HG03280 (cell line): ENCODE data around the gene BAG5.
"Not testable (repeated sequence)": the region's sequence is repeated elsewhere in the genome, so short reads cannot be mapped to it uniquely, and the experiment has no call there.

Experiments used
- ATAC-seq: cut with Tn5 transposase; IDR thresholded peaks from one replicate; pipeline ENCODE4 v1.9.1; 2021; ENCODE audit warnings: mild to moderate bottlenecking, moderate library complexity; ENCODE audit not compliant: unreplicated experiment

BAG5 gene

DNA sequence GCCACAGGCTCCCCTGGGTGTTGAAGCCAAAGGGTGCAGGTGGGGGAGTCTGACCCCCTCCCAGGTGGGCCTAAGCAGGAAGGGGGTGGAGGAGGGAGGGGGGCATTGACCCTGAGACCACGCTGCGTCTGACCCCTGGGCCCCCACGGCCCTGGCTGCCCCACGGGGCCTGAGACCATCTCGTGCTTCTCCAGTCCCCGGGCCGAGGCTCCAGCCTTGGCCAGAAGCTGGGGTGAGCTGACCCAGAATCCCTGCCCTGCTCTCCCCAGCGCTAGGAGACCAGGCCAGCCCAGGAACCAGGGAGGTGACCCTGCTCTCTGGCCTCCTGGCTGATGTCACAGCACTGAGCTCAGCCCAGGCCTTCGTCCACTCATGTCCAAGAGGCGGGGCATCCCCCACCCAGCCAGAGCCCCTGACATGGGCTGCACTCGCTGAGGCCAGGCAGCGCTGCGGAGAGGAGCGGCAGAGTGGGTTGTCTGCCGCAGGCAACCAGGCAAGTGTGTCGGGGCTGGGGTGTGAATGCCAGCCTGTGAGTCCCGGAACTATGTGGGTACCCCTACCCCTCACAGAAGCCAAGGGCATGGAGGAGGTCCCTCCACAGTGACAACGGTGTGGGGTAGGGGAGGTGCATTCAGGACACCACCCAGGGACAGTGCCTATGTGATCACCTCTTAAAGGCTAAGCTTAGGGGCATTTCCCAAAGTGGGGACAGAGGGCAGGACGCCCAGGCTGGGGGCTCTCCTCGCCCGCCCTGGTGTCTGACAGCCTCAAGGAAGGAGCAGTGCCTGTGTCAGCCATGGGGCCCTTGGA, 27.2 kb downstream of the BAG5 start:
- ATAC-seq = no peak

DNA sequence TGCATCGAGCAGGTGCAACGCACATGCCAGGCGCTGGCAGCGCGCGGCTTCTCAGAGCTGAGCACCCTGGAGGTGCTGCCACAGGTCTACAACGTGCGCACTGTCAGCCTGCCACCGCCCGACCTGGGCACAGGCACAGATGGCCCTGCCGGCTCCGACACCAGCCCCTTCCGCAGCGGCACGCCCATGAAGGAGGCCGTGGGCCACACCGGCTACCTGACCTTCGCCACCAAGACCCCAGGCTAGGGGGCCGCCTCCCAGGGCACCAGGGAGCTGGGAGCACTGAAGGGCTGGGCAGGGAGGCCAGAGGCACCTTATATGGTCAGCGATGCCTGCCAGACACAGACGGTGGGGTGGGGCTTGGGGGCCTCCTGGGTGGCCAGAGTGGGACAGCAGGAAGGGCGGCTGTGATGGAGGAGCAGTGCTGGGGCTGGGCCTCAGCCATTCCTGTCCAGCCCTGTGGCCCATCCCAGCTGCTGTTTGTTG, 27.8 kb downstream of the BAG5 start:
- ATAC-seq = no peak

DNA sequence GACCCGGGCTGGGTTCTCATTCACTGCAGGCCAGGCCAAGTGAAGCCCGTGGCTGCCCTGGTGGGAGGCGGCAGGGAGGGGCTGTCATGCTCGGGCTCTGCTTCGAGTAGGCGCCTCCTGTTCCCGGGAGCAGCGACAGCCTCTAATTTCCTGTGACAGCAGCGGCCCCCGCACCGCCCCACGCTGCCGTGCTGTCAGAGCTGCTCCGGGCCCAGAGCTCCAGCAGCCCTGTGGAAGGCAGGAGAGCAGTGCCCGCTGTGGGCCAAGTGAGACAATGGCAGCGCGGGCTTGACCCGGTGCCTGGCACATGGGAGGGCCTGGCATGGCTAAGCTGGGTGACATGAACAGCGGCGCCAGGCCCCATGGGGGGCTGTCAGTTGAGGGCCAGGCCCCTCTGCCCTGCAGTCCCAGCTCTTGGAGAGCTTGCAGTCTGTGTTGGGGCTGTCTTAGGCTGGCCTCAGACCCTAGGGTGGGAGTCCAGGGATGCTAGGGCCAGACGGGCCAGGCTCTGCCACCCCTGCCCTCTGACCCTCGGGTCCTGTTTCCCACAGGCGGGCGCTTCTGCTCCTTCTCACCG, 28.4 kb downstream of the BAG5 start:
- ATAC-seq = no peak

DNA sequence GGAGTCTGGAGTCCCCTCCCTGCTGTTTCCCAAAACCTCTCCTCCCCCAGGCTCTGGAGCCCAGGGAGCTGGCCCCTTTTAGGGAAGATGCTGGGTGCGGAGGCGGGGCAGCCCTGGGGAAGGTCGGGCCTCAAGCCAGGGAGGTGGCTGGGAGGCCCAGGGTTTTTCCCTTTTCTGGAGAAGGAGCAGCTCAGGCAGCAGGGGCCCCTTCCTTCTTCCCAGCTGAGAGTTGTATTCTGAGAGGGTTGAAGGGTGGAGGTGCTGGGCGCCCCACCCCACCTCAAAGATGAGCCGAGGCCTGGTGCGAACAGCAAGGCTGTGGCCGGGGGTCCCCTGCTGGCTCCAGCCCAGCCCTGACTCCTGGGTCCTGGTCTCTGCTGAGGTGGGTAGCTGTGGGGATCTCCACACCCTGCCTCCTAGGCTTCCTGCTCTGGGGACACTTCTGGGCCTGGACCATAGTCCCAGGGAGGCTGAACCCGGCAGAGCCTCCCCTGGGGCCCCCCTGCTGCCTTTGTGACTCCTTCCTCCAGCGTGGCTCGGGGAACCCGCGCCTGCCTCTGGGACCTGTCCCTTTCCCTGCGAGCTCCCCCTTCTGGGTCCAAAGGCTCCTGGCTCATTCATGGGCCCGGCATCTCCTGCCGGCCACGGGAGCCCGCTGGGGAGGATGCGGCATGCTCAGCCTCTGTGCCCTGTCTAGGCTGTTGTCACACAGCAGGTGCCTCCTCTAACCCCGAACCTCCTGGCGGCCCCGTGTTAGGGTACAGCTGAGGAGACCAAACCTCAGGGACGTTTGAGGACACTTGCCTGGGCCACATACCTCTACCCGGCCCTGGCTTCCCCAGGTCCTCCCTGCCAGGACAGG, 29.1 kb downstream of the BAG5 start:
- no peak for ATAC-seq

DNA sequence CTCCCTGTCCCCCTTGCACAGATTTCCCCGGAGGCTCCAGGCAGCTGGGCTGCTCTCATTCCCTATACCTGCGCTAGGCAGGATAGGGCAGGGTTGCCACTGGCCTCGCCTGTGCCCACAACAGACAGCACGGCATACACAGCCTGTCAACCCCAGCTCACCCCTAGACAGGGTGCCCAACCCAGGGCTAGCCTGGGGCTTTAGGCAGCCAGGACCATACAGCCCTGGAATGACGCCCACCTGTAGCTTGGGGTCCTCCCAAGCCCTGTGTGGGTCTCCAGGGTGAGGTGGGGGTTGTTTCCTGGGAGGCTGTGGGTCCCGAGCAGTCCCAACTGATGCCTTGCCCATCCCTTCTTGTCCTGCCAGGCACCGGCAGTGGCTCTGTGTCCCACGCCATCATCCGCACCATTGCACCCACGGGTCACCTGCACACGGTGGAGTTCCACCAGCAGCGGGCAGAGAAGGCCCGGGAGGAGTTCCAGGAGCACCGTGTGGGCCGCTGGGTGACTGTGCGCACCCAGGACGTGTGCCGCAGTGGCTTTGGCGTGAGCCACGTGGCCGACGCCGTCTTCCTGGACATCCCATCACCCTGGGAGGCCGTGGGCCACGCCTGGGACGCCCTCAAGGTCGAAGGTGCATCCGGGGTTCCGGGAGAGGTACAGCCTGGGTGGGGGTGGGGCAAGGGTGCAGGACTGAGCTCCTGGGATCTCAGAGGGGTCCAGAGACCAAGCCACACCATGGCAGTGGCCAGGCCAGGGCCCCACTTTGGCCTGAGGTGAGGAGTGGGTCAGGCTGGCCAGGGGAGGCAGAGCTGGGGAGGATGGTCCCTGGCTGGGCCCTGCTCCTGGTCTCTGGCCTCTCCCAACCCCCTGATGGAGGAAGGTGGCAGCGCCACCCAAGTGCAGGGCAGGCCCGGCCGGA, 30.0 kb downstream of the BAG5 start:
- no peak for ATAC-seq

DNA sequence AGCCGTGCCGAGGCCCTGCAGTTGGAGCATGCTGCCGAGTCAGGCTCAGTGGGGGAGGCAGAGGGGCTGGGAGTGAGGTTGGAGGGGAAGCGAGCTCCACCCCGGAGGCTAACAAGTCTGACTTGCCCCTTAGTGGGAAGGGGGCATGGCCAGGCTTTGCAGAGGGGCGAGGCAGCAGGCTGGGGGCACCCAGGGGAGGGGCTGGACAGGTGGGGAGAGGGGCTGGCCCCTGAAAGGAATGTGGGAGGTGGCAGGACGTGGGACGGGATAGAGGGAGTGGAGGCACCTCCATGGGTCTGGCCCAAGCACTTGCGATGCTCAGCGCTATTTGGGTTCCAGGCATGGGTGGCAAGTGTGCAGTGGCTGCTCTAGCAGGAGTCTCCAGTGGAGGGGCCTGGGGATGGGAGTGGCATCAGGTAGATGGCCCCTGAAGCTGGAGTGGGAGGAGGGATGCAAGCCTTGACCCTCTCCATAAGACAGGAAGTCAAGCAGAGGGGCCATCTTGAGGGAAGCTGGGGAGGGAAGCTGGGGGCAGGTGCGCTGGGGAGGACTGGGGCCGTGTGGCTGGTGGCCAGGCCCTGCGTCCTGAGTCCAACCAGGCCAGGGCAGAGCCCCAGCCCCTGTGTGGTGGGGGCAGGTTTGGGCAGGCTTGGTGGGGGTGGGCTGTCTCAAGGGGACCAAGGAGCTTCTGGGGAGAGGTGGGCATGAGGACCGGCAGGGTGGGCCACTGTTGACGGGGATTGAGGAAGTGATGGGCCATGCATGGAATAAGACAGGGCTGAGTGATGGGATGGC, 30.8 kb downstream of the BAG5 start:
- ATAC-seq = no peak

DNA sequence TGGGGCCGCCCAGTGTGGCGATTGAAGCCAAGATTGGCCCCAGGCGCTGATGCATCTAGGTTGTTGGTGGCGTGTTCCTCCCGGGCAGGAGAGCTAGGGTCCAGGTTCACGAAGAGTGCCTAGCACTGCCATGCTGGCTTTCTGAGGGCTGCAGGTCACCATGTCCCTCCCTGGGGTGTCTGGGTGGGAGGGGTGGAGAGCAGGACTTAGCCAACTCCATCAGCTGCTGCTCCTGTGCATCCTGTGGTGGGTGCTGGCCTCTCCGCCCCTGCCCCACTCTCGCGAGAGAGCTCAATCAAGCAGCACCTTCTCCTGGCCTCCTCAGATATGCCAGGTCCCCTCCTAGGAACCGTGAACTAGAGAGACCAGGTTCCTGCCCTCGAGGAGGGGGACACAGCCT, 31.6 kb downstream of the BAG5 start:
- ATAC-seq = no peak

DNA sequence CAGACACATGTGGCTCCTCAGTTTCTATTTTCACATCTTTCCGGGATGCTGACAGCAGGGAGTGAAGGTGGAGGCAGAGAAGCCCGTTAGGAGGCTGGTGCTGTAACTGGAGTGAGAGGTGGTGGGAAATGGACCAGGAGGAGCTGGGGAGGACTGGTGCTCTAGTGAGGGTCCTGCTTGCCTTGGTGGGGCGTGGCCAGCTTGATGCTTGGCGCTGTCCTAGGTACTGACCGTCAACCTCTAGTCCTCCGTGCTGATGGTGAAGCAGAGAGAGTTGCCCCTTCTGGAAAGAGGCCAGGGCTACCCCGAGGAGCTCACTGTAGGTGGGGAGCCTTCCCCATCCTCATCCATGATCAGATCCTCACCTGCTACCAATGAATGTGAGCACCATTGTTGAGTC, 32.1 kb downstream of the BAG5 start:
- ATAC-seq = no peak

DNA sequence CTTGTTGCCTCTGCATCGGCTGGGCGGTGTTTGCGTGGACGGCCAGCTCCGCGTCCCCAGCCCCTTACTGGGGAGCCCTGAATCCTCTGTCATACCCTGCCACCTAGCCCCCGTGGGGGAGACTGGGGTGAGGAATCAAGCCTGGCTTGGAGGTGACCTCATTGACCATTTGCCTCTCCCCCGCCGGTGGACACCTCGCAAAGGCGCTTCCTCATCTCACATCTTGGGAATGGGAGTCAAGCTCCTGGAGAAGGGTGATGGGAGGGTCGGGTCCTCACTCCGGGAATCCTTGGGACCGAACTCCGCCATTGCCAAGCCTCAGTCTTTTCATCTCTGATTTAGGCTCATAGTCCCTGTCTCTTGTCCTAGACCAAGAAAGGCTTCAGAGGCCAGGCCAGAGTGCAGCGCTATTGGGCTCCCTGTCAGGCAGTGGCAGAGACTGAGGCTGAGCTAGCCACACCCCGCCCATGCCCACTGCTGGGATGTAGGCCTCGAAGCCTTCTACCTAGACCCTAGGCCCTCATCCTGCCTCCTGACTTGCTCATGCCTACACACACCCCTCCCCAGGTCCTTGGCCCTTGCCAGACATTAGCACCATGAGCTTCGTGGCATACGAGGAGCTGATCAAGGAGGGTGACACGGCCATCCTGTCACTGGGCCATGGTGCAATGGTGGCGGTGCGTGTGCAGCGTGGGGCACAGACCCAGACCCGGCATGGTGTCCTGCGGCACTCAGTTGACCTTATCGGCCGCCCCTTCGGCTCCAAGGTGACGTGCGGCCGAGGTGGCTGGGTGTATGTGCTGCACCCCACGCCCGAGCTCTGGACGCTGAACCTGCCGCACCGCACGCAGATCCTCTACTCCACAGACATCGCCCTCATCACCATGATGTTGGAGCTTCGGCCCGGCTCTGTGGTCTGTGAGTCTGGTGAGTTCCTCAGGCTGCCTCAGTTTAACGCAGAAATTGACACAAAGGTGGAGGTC, 32.8 kb downstream of the BAG5 start:
- ATAC-seq = no peak

DNA sequence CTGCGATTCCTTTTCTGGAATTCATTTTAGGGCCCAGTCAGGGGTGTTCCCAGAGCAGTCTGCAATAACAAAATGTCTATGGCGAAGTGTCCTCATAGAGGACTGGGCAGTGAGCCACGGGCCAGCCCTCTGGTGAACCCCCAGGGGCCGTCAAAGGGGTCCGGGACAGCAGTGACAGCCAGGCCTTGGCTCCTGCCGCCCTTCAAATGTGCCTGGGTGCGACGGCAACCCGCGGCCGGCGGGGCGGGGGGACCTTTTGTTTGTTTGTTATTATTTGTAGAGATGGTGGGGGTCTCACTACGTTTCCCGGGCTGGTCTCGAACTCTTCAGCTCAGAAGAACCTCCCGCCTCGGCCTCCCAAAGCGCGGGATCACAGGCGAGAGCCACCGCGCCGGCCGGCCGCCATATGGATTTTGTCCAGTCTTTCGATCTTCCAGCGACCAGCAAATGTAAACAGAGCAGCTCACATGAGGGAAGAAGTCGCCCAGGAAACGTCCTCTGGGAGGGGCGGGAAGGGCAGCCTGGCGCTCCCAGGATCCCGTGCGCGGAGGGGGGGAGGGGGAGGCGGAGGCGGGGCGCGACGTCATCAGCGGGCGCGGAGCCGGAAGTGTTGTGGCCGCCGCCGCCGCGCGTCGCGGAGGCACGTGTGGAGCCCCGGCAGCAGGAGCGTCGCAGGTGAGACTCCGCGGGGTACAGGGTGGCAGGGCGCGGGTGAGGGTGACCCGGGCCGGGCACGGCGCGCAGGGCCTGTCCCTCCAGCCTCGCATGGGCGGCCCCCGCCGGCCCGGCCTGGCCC, 33.7 kb downstream of the BAG5 start, which contains the start of gene TRMT61A:
Gene TRMT61A, plus strand, starts transcription at position 610 of the 796 bp plus-strand sequence. CDS start 783 bp downstream, outside the sequence.
- ATAC-seq = peak; percentile 45

DNA sequence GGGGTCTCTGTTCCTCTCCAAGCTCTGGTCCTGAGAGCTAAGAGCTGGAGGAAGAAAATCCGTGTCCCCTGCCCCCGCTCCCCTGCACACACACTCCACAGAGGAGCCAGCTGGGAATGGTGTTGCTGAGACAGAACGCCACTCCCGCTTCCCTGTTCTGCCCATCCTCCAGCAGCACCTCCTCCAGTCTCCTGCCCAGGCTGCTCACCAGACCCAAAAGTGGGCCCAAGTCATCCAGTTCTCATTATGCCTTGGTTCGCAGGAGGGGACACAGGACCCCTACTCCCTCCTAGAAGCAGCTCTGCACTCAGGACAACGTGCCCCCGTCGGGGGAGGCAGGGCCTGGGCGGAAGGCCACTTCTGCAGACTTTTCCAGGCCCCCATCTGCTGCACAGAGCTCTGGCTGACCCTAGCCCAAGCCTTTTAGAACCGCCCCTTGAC, 34.3 kb downstream of the BAG5 start:
- no peak for ATAC-seq

DNA sequence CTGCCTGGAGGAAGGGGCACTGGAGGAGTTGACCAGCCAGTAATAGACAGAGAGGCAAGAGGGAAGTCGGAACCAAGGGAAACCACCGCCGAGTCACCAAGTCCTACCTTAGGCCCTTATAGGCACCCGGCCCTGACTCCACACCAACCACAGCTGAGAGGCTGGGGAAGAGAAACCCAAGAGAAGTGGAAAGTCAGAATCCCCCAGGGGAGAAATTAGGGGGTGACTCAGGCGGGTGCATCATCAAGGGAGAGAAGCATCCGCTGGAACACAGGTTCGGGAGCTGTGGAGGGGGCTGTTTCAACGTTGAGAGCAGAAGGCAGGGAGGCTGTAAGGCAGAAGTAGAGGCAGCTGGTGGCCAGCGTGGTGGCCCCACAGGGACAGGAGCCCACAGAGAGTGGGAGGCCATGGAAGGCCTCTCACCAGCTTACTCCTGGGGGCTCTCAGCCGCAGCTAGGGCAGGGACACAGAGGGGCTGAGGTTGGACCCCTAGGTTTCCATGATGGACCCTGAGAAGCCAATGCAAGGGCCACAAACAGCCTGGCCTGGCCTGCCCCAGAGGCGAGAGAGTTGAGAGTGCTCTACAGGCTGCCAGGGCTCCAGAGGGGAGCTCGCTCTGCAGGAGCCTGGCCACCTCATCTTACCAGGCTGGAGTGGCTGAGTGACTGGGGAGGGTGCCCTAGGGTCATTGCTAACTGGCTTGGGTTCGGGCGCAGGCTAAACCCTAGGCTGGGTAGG, 34.9 kb downstream of the BAG5 start:
- ATAC-seq = no peak

DNA sequence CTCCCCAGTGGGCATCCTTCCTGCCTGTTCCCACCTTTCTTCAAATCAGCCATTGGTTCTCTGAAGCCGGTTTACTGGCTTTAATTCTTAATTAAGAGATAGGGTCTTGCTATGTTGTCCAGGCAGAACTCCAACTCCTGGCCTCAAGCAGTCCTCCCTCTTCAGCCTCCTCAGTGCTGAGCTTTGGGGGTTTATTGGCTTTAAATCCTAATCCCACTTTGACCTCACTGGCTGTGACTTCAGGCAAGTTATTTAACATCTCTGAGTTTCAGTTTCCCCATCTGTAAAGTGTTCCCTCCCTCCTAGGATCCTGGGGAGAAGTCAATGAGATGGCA, 35.6 kb downstream of the BAG5 start:
- no peak for ATAC-seq

DNA sequence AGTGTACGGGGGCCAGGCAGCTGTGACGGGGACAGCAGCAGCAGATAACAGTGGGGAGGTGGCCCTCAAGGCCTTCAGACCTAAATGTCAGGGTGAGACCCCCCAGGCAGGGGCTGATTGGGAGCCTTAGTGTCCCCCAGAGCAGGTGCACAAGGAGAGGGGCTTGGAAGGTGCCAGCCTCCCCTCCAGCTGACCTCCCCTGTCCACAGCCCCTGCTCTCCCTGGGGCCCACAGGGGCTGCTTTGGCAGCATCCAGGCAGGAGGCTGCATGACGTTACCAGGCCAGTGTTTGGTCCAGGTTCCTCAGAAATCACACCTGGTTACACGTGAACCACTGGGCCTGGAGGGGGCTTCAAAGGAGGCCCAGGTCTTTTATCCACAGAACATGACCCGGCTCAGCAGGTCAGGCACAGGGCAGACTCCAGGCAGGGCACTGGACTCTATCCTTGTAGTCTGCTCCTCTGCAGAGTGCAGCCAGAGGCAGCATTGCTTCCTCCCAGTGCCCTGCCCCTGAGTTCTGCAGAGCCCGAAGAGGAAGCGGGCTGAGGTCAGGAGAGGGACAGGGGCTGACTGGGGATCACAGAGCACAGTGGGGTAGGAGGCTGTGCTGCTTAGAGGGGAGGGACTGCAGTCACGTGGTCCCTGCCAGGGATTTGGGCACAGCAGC, 36.1 kb downstream of the BAG5 start:
- ATAC-seq = no peak

DNA sequence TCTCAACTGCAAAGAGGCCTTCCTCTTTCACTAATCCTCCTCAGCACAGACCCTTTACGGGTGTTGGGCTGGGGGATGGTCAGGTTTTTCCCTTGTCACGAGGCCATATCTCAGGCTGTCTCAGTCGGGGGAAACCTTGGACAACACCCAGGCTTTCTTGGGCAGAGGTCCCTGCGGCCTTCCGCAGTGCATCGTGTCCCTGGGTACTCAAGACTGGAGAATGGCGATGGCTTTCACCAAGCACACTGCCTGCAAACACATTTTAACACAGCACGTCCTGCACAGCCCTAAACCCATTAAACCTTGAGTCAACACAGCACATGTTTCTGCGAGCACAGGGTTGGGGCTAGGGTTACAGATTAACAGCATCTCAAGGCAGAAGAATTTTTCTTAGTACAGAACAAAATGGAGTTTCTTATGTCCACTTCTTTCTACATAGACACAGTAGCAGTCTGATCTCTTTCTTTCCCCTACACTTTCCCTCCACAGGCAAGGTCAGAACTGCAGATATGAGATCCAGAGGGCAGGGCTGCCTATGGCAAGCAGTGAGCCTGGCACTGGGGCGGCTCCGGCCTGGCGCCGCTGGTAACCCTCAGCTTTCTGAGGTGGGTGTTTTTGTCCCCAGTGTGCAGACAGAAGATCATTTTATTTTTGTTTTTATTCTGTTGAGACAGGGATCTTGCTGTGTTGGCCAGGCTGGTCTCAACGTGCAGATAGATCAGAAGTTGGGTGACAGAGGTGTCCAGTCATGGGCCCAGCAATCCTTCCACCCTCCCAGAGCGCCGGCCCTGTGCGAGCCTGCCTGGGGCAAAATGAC, 36.8 kb downstream of the BAG5 start:
- ATAC-seq = not testable (repeated sequence)
